GM18951 (cell line): ENCODE data around the gene OST4.

Experiments used
- POLR2A ChIP-seq: IDR thresholded peaks from 4 replicates; pipeline ENCODE4 v1.6.1; 2011; ENCODE audit warnings: mild to moderate bottlenecking; ENCODE audit not compliant: insufficient read length, insufficient read depth; ENCODE audit errors: extremely low read depth
- in situ Hi-C: fragments of 300-500 bp; cut with MboI; formaldehyde crosslinking; loops from one replicate; pipeline ENCODE4 v1.12.0; 2022; ENCODE audit warnings: low sequenced_read_pairs, mixed read lengths, inconsistent platforms; ENCODE audit not compliant: unreplicated experiment

The OST4 gene

GRCh38 chr2:27088634-27089033, 17.2 kb upstream of the OST4 start:
- no peak for TF ChIP-seq POLR2A
- in situ Hi-C loops, result no loop called here

GRCh38 chr2:27087823-27088410, 16.5 kb upstream of the OST4 start:
- in situ Hi-C loops, result no loop called here
- TF ChIP-seq POLR2A, result no peak

GRCh38 chr2:27086724-27087593, 15.5 kb upstream of the OST4 start, which contains the start of gene KHK:
Gene KHK, plus strand, starts transcription at chr2:27086772. Its CDS starts 488 bp downstream, at chr2:27087260.
- peak; percentile 61 for TF ChIP-seq POLR2A
- in situ Hi-C loops, result no loop called here

GRCh38 chr2:27086090-27086723, 14.8 kb upstream of the OST4 start:
- in situ Hi-C loops, result no loop called here
- peak; percentile 73 for TF ChIP-seq POLR2A

GRCh38 chr2:27085673-27086089, 14.2 kb upstream of the OST4 start:
- TF ChIP-seq POLR2A, result no peak
- in situ Hi-C loops, result no loop called here

GRCh38 chr2:27085062-27085672, 13.7 kb upstream of the OST4 start:
- in situ Hi-C loops, result no loop called here
- TF ChIP-seq POLR2A, result no peak

GRCh38 chr2:27084297-27085061, 13.0 kb upstream of the OST4 start:
- TF ChIP-seq POLR2A, result no peak
- in situ Hi-C loops, result no loop called here

- no peak for TF ChIP-seq POLR2A
- in situ Hi-C loops, result no loop called here
These were observed 12.2 kb upstream of the OST4 start for GRCh38 chr2:27083410-27084296.

- no peak for TF ChIP-seq POLR2A
- in situ Hi-C loops, result no loop called here
These were observed 11.4 kb upstream of the OST4 start for GRCh38 chr2:27082773-27083409.

GRCh38 chr2:27081984-27082772, 10.7 kb upstream of the OST4 start:
- in situ Hi-C loops, result no loop called here
- no peak for TF ChIP-seq POLR2A

GRCh38 chr2:27080603-27080936, 9.1 kb upstream of the OST4 start:
- TF ChIP-seq POLR2A, result no peak
- in situ Hi-C loops, result no loop called here

GRCh38 chr2:27080140-27080469, 8.7 kb upstream of the OST4 start:
- in situ Hi-C loops, result no loop called here
- no peak for TF ChIP-seq POLR2A
